GM12874 (cell line): ENCODE data around the gene SMIM5.

ENCODE experiments used
- TF ChIP-seq, protein P1 (sequence below): IDR thresholded peaks from 2 replicates; pipeline ENCODE4 v1.5.1; 2011; ENCODE audit warnings: low read depth, mild to moderate bottlenecking, control low read depth, low read length, moderate library complexity; ENCODE audit not compliant: insufficient read depth

The SMIM5 gene

DNA sequence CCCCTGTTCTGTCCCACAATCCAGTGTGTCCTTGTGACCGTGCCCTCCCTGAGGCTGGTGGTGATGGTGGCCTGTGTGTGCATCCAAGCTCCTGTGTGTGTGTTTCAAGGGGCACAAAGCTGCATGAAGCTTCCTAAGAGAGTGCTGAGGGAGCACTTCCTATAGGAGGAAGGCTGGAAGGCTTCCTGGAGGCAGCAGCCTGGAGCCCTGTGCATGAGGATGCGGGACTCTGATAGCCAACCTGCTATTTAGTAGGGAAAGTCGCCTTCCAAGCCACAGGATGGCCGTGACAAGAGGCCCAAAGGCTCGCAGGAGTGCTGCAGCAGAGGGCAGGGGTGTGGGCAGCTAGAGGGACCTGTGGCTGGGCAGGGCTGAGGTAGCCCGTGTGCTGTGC is 37.3 kb upstream of the SMIM5 start:
- TF ChIP-seq, protein P1, sequence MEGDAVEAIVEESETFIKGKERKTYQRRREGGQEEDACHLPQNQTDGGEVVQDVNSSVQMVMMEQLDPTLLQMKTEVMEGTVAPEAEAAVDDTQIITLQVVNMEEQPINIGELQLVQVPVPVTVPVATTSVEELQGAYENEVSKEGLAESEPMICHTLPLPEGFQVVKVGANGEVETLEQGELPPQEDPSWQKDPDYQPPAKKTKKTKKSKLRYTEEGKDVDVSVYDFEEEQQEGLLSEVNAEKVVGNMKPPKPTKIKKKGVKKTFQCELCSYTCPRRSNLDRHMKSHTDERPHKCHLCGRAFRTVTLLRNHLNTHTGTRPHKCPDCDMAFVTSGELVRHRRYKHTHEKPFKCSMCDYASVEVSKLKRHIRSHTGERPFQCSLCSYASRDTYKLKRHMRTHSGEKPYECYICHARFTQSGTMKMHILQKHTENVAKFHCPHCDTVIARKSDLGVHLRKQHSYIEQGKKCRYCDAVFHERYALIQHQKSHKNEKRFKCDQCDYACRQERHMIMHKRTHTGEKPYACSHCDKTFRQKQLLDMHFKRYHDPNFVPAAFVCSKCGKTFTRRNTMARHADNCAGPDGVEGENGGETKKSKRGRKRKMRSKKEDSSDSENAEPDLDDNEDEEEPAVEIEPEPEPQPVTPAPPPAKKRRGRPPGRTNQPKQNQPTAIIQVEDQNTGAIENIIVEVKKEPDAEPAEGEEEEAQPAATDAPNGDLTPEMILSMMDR = no peak

DNA sequence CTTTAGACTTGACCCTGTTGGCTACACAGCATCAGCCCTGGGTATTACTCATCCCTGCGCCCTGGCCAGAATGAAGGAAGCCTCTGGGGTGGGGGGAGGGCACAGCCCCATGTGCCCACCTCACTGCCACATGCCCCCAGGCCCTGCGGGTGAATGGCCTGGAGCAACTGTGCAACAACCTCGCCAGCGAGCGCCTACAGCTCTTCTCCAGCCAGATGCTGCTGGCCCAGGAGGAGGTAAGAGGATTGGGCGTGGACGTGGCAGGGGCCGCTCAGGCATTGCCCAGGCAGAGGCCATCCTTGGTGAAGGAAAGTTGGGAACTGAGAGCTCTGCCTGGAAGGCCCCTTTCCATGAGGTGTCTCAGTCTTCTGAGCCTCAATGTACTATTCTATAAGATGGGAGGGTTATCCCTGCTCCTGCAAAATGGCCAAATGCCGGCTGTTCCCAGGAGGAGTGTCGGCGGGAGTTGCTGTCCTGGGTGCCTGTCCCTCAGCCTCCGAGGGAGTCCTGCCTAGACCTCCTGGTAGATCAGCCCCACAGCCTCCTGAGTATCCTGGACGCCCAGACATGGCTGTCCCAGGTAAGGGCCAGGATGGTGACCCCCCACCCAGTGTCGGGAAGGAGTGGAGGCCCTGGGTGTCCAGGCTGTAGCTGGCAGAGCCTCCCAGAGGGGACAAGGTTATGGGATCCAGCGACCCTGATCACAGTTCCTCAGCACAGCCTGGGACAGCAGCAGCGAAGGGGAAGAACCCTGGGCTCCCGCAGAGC is 36.7 kb upstream of the SMIM5 start:
- TF ChIP-seq, protein P1 = no peak

DNA sequence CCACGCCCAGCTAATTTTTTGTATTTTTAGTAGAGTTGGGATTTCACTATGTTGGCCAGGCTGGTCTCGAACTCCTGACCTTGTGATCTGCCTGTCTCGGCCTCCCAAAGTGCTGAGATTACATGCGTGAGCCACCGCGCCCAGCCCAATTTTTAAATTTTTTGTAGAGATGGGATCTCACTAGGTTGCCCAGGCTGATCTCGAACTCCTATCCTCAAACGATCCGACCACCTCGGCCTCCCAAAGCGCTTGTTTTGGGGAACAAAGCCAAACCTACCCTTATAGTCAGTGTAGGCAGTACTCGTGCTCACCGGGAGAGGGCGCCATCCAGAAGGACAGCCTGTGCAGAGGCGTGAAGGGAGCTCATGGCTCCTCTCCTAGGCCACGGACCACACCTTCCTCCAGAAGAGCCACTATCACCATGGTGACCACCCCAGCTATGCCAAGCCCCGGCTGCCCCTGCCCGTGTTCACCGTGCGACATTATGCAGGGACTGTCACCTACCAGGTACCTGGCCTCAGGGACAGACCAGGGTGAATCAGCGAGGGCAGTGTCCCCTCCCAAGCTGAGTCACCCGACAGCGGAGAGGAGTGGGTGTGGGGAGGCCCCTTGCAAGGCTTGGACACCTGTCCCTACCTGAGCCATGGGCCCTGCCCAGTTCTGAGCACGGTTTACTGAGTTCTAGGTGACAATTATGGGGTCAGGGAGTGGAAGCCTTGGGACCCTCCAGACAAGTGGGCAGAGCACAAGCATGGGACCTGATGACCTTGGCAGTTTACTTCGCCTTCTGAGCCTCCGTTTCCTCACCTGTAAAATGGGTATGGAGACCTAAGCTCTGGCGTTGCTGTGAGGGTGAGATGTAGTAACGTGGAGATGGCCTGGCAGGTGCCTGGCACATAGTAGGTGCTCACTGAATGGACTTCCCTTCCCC is 31.9 kb upstream of the SMIM5 start:
- TF ChIP-seq, protein P1 = peak; percentile 97

DNA sequence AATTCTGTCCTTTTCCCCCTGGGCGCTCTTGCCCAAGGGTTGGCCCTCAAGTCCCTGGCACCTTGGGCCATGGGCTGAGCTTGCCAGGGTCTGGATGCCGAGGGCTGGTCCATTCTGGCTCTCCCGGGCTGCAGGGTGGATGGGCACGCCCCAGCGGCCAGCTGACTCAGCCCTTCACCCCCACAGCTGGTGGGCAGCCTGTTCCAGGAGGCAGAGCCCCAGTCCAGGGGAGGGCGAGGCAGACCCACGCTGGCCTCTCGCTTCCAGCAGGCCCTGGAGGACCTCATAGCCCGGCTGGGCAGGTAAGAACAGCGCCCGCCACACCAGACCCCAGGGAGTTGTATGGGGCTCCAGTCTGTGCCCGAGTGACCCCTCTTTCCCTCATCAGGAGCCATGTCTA is 30.6 kb upstream of the SMIM5 start:
- TF ChIP-seq, protein P1 = no peak

DNA sequence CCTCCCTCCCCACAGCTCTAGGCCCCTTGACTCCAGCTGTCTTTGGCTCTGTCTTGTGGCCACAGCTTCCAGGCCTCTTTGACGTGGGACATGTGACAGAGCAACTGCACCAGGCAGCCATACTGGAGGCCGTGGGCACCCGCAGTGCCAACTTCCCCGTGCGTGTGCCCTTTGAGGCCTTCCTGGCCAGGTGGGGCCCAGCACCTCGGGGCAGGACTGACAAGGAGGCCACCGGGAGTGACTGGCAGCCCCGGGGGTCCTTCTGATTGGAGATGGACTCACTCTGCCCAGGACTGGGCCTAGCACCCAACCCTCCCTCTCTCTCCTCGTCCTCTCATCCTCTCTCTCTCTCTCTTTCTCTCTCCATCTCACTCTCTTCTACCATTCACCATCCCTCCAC is 30.1 kb upstream of the SMIM5 start:
- TF ChIP-seq, protein P1 = no peak

DNA sequence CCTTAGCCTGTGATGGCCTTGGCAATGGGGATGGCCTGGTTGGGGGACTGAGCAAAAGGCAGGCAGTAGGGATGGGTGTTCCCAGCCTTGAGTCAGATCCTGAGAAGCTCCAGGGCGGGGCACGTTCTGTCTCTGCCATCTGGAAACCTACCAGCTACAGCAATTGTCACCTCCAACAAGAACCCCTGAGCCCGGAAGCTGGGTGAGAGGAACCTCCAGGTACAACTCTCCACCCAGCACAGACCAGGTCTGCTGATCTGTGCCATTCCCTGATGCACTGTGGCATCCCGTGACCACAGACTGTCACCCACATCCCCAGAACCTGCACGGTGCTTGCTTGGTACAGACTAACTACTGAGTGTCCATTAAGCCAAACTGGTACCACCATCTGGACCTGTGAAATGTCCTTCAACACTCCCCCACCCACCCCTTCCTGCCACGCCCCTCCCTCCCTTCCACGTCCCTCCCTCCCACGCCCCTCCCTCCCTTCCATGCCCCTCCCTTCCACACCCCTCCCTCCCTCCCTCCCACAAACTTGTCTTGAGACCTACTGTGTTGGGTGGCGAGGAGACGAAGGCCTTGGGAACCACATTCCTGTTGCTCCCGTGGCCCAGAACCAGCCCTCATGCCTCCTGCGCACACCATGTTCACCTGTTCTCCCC is 29.1 kb upstream of the SMIM5 start:
- TF ChIP-seq, protein P1 = no peak

DNA sequence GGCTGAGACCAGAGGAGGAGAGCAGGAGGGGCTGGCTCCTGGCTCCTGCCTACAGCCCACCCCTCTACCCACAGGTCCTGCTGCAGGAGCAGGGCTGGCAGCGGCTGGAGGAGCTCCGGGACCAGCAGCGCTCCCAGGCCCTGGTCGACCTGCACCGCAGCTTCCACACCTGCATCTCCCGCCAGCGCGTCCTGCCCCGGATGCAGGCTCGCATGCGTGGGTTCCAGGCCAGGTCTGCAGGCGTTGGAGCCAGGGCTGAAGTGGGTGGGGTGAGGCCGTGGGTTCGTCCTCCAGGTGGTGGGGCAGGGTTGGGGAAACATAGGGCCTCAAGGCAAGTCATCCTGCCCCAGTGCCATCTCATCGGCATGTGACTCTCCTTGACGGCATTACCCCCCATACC is 27.4 kb upstream of the SMIM5 start:
- TF ChIP-seq, protein P1 = no peak
